Hematopoietic multipotent progenitor cell treated with erythropoietin and hydrocortisone succinate and interleukin-3 and kit ligand, for 4 days (in vitro differentiated cells): Measurements from ENCODE around the gene TEPSIN.

Source experiments
- DNase-seq: peaks from one replicate; pipeline ENCODE4 v3.0.0-alpha.2; 2015

The TEPSIN gene

DNA sequence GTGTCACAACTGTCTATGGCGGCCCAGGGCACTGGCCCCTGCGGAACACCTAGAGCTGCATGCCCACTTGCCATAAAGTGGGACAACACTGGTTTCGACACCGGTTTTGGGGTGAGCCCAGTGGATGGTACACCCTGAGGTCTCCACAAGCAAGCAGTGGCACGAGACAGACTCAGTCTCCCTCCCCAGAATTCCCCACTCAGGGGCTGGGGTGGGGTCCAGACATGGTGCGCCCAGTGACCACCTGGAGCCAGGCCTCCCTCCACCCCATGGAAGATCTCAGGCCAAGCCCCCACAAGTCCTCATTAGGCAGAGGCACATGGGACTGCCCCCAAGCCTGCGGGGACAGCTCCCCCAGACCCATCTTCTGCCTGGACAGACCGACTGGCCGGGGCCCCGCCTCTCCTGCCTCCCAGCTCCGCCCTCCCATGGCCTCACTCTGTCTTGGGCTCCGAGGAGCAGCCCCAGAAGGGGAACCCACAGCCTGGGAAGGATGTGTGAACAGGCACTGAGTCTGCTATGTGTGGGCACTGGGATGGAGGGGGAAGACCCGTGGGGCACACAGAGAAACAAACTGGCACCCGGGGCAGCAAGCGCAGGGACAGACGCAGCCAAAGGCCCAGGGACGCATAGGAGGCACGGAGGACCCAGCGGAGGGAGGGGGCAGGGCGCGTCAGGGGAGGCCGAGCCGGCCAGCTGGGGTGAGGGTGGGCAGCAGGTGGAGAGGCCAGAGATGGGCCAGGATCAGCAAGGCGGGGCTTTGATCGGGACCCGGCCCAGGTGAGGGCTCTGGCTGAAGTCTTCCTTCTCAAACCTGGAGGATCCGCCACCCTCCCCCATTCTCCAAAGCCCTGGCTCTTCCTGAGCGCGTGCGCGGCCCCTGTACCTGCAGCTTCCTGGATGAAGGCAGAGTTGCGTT is 2.8 kb downstream of the TEPSIN start:
- DNase-seq: no peak

DNA sequence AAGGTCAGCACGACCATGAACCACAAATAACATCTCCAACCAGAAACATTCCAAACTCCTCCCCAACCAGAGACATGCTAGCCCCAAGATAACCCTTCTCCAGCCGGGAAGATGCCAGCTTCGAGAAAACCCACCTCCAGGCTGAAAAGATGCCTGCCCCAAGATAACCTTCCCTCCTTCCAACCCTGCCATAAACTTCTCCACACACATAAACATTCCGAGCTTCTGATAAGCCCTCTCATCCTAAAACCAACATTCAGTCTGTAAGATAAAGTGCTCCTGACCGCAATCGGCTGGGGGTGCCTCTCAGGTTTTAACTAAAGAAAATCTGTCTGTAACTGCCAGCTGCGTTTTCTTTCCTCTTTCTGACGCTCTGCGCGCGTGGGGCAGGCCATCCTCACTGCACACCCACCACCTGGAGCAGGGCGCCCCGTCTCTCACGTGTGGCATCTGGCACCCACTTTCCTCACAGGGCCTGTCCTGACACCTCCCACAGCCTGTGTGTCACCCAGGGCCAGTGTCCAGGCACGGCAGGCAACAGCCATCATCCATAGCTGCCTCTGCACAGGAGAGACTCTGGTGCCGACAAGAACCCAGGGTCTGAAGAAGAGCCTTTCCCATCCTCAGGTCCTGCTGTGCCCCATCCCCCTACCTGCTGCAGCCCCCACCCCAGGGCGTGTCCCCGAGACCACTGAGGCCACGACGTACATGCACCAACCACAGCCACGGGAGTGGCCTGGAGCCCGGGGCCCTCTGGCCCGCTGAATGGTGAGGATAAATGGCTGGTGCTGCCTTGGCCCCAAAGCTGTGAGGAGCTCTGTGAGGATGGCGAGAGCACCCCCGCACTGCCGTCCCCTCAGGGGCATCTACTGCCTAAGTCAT is 3.7 kb downstream of the TEPSIN start:
- no peak for DNase-seq

DNA sequence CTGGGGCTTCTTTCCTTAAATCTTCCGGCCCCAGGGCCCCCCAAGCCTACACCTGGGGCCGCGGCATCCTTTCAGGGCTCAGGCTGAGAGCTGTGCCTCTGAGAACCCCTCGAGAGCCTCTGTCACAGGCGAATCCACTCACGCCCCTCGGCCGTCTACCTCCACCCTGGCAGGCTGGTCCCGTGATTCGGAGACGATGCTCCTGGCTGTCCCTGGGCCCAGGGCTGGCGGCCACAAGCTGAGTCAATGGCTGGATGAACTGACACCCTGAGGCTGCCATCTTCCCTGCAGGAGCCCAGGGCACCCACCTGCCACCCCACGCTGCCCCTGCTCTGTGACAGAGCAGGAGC is 4.4 kb downstream of the TEPSIN start:
- DNase-seq: no peak

DNA sequence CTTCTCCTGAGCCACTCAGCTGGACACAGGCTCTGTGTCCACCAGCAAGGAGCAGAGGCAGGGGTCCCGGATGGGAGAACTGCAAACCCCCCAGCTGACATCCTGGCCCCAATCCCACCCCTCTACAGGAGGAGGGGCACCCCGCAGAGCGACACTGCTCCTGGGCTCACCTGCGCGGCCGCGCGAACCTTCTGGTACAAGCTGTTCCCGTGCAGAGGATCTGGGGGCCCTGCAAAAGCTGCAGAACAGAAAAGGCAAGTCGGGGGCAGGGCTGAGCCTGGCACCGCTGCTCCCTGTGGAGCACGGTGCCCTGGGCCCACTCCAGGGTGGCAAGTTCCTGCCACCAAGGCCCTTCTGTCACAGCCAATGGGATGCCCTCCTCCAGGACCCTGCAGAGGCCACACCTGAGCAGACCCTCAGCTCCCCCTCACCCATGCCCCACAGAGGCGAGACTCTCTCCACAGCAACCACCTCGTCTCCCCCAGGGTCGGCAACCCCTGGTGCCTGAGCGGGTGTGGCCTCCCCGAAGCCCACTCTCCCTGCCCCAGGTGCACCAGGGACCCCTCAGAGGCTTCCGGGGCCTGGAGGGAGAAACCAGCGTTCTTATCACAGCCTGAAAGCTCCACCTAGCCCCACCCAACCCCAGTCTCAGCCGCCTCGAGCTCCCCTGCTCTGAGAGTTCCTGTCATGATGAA is 4.9 kb downstream of the TEPSIN start:
- no peak for DNase-seq

DNA sequence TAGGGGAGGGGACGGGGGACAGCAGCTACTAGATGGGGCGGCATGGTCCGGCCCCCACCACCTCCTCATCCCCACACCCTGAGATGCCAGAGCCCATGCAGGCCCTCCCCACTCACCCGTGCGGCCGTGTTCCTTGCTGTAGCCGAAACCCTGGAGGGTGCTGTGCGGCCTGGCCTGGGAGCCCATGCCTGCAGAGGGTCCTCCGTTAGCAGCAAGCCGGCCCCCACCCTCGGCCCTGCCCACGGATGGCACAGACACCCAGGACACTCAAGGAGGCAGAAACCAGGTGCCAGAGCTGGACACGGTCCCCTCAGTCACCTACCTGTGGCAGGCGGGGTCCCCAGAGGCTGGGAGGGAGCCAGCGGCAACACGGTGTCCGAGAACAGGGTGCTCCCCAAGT is 5.5 kb downstream of the TEPSIN start:
- no peak for DNase-seq

DNA sequence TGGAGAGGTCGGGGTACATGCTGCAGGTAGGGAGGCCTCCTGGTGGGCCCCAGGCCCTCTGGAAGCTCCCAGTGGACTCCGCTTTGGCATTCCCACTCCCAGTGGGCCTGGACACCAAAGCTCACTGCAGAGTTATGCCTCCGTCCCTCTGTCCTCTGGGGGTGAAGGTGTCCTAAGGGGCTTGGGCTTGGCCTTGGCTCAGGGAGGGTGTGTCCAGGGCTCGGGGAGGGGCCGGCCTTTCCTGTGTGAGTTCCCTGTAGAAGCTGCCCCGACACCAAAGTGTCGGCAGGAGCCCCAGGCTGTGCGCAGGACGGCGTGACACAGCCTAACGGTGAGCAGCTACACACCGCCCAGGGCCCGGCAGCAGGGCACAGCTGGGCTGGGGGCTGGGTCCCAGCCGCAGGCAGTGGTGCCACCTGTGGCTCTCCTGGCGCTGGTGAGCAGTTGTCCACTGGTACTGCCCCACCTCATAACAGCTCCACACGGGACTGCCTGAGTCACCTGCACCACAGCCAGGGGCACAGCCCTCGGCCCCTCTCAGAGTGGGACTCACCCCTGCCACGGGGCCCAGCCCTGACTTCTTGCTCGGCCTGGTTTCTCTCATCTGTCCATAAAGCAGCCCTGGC is 6.1 kb downstream of the TEPSIN start:
- DNase-seq: no peak

DNA sequence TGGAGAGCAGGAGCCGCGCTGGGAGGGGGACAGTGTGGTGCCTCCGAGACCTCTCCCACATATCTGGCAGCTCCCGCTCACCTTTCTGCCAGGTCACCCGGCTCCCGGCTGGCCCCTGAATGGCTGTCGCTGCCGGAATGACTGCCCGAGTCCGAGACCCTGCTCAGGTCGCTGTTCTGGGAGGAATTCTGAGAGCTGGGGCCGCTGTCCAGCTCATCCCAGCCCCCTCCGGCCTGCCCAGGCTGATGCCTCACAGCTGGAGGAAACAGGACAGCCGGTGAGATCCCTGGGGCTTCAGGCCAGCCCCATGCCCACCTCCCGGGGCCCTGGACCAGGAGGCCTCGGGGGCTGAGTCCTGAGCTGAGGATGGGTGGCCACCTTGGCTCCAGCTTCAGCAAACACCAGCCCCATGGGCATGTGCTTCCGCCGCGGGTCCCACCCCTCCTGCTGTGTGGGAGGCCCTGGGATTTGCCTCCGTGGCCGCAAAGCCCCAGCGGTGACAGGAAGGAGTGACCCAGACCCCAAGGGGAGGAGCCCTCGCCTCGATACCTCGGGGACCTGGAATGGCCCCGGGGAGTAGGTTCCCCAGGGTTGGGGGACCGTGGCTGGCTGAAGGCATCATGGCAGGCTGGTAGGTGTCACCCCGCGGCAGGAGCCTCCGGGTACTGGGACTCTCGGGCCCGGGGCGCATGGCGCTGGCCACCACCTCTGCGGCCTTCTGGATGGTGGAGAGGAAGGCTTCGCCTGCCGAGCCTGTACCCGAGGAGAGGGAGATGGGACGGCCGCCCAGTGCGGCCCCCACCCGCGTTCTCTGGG is 6.9 kb downstream of the TEPSIN start:
- no peak for DNase-seq

DNA sequence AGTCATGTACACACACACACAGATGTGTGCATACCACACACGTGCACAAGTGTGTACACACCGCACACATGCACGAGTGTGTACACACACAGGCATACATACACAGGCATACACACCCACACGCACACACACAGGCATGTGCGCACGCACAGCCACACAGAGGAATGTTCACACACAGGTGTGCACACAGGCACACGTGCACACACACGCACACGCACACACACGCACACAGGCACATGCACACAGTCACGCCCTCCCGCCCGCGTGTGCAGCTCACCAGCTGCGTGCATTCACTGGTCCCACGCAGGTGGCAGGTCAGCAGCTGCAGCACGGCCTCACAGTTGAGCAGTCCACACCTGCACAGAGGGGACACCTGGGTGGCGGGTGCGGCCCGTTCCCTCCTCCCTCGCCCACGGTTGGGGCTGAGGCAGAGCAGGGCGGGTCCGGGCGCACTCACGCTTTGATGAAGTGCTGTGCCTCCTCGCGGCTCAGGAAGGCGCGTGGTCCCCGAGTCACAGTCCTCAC is 7.7 kb downstream of the TEPSIN start:
- DNase-seq: no peak

DNA sequence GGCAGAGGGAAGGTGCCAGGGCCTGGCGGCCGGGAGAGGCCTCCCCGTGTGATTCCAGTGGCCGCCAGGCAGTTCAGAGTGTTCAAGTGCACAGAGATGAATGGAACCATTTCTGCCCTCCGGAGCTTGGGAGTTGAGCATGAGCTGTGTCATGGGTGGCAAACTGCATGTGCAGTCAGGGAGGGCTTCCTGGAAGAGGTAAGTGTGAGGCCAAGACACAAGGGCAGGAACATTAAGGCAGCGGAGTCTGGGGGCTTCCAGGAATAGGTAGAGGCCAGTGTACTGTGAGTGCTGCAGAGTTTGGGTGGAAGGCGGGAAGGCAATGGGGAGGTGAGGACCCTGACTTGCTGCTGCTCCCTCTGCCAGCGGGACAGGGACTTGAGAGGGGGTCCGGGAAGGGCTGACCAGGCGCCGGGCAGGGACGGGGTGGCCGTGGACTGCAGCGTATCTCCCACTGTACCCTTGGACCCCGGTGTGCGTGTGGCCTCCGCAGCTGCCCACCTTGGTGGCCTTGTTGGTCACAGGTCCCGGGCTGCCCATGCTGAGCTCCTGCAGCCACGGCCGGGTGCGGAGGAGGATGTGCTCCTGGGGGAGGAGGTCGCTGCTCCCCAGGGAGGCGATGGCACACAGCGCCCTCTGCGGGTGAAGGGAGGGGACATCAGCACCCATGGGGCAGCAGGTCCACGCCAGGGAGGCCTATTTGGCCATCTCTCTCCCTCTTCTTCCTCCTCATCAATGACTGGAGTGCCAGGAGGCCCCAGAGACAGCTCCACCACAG is 8.6 kb downstream of the TEPSIN start:
- DNase-seq: no peak

DNA sequence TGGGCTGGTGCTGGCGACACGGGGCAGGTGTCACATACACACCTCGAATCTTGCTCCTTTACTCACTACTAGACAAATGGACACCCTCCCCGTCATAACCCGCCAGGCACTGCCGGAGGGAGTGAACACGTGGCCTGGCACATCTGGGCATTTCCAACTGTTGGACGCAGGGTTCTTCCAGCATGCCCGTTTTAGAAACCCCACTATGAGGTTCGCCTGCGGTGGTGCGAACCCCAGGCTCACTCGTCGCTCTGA is 9.3 kb downstream of the TEPSIN start:
- DNase-seq: no peak

DNA sequence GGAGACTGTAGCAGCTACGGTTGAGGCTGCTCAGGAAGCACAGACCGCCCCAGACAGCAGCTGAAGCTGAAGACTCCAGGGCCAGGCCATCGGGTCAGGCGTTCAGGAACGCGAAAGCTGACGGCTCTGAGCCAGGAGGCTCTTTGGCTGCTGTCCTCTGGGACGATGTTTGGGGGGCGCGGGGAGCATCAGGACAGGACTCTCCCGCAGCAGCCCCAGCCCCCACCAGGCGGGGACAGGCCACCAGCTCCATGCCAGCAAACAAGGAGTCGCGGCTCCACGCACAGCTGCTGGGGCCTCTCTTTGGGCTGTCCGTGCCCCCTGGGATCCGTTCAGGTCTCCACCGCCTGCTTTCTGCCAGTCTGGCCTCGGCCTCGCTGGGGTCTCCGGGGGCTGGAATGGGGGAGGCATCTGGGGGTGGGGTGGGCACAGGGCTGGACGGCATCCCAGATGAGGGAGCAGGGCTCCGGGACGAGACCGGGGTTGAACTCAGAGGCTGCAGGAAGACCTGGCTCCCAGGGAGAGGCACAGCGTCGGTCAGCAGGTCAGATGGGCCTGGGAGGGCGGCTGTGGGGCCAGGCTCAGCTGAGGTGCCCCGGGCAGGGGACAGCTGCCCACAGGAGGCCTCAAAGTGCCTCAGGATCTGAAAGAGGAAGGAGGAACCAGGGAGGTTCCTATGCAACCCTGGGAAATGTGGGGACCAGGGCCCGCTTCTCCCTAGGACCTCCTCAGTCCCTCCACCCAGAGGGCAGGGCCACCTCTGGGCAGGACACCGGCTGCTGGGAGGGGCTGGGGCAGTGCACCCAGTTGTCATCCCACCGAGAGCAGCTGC is 9.8 kb downstream of the TEPSIN start:
- DNase-seq: no peak

DNA sequence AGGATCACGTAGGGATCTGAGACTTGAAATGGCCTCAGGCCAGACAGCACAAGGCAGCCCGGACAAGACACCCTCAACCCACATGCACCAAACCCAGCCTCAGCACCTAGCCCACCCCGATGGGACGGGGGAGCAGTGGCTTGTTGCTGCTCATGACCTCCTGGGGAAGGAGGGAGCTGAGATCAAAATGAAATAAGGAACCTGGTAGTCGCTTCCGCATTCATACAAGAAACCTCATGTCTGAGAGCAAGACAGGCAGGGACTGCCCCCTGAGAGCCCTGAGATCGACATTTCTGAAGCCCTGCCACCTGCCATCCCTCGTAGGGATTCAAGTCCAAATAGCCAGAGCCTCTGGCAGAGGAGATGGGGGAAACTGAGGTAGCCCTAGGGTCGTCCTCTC is 10.4 kb downstream of the TEPSIN start:
- peak; percentile 68 for DNase-seq

DNA sequence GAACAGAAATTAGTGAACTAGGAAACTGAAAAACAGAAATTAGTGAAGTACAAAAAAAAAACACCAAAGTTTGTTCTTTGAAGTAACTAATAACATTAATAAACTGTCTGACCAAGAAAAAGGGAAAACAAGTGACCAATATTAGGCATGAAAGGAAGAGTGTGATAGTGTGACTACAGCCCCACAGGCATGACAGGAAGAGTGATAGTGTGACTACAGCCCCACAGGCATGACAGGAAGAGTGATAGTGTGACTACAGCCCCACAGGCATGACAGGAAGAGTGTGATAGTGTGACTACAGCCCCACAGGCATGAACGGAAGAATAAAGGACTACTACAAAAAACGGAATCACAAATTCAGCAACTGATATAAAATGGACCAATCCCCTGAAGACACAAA is 11.2 kb downstream of the TEPSIN start:
- peak; percentile 66 for DNase-seq

DNA sequence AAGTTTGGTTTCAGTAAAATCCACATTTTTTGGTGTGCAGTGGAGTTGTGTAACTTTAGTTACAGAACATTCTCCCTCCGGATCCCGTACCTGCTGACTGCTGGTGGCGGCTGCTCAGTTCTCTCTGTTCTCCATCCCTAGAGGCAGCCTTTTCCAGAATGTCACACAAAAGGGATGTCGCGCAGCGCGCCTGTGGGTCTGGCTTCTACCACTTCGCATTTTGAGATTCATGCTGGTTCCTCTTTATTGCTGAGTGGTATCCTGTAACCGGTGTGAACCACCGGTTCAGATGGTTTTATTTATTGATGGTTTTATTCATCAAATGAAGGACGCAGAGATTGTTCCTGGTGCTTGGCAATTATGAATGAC is 15.1 kb downstream of the TEPSIN start:
- peak; percentile 65 for DNase-seq

DNA sequence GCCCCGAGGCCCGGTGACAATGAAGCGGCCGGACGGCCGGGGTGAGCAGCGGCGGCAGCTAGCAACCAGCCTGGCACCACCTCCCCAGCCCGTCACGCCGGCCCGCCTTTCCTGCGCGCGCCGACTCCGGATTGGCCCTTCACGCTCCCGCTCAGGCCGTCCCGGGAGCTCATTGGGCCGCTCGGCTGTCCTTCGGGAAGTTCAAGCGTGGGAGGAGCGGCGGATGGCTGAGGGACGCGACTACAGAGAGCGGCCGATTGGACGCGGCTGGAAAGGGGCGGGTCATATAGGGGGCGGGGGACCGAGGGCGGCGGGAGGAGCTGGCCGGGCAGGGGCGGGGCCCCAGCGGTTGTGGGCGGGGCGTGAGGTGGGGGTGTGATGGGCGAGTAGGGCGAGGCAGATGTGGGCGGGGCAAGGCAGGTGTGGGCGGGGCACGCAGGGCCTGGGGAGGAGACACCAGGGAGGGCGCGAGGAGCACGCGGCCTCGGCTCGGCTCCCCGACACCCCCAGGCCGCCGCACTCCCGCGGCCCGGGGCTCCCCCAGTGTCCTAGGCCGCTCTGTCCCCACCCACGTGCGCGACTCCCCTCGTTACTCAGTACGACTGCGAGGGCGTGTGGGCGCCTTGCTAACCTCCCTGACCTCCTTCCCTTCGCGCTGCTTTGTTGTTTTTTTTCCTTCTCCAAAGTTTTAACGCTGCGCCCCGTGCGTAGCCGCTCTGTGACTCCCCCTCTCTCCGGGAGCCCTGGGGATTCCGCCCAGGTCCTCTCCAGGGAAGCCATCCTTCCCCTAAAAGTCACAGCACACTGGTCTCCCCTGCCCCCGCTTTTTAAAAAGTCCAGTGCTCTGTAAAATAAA is 15.7 kb downstream of the TEPSIN start, which contains the start of gene CEP131:
TSS of gene CEP131 (minus strand) at position 60 of the 856 bp plus-strand sequence. CDS start 2,909 bp downstream, outside the sequence.
- DNase-seq: peak; percentile 100

DNA sequence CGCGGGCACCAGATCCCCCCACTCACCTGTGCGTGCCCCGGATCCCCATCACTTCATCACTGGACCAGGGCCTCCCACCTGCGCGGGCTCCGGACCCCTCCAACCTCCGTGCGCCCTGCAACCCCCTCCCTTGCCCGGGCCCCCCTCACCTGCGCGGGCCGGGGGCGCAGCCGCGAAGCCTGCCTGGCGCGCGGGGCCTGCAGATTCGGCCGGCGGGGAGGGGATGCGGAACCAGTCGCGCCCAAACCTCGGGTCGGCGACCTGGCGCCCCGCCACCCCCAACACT is 16.3 kb downstream of the TEPSIN start:
- no peak for DNase-seq

DNA sequence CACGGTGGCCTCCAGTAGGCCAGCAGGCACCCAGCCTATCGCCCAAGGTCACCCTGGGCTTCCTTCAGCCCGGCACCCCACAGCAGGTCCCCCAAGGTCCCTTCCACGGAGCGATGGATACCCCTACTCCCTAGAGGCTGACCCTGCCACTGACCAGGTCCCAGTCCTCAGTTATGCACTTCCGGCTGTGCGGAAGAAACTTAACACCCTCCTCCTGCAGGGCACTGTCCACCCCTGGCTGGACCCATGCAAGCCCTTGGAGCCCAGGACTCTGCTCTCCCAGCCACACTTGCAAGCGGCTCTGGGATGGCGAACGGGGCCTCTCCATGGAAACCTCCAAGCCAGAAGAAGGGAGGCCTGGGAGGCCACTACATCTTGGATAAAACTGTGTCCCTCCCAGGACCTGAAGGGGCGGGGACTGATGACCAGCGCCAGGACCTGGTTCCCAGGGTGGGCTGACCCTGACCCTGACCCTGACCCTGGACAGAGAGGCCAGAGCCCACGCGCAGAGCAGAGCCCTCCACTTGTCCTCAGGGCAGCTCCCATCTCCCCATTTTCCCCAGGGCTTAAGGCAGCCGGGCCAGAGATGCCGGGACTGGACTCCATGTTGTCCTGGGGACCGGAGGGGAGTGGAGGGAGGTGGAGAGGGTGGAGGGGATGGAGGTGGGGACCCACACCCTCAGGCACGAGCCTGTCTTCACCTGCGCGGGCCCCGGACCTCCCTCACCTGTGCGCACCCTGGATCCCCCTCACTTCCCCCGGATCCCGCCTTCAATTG is 16.8 kb downstream of the TEPSIN start:
- DNase-seq: no peak

DNA sequence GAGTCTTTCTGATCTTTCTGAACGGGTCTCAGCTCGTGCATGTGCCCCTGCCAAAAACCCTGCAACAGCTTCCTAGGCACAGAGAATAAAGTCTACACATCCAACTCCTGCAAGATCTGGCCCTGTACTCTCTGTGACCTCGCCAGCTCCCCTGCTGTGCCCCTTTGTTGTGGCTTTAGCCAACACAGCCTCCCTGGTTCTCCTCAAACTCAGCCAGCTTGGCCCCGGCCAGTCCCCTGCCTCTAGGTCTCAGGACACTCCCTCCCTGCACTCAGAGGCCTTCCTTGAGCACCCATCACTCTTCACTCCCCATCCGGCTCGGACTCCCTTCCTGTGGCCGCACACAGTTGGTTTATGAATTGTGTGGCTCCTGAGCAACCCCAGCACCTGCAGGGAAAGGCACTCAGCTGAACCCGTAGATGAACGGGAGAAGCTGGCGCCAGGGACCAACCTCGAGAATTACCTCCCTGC is 17.4 kb downstream of the TEPSIN start:
- no peak for DNase-seq
